H9 (cell line): ENCODE results near the gene NR5A1. TPM values are rescaled to one million over a fixed set of nuclear protein-coding genes. Genes with fewer than 3 reads are reported as not detected.

ENCODE experiments used
- DNase-seq: peaks from one replicate; pipeline ENCODE4 v3.0.0-alpha.2; 2017
- H2AFZ ChIP-seq: one replicate; pipeline ENCODE4 v1.6.1; 2013; ENCODE audit warnings: mild to moderate bottlenecking, low read length, control low read depth, moderate library complexity
- H2AK5ac ChIP-seq: 2 replicates; pipeline ENCODE4 v1.6.1; 2013; ENCODE audit warnings: low read length, control low read depth, mixed read lengths; ENCODE audit not compliant: insufficient read length
- H2BK120ac ChIP-seq: one replicate; pipeline ENCODE4 v1.6.1; 2013; ENCODE audit warnings: low read depth, mild to moderate bottlenecking, low read length, control low read depth, inconsistent platforms; ENCODE audit not compliant: poor library complexity, severe bottlenecking
- H2BK12ac ChIP-seq: 2 replicates; pipeline ENCODE4 v1.6.1; 2013; ENCODE audit warnings: low read length, control low read depth, mixed read lengths, low read depth; ENCODE audit not compliant: insufficient read length
- H2BK15ac ChIP-seq: 2 replicates; pipeline ENCODE4 v1.6.1; 2013; ENCODE audit warnings: low read depth, low read length, control low read depth
- H2BK20ac ChIP-seq: one replicate; pipeline ENCODE4 v1.6.1; 2013; ENCODE audit warnings: low read depth, mild to moderate bottlenecking, low read length, control low read depth, inconsistent platforms; ENCODE audit not compliant: poor library complexity, severe bottlenecking
- H2BK5ac ChIP-seq: 2 replicates; pipeline ENCODE4 v1.6.1; 2013; ENCODE audit warnings: low read length, control low read depth, mixed read lengths; ENCODE audit not compliant: insufficient read length
- H3K14ac ChIP-seq: 2 replicates; pipeline ENCODE4 v1.6.1; 2013; ENCODE audit warnings: low read length, control low read depth; ENCODE audit not compliant: insufficient read depth
- H3K18ac ChIP-seq: 2 replicates; pipeline ENCODE4 v1.6.1; 2013; ENCODE audit warnings: low read depth, mild to moderate bottlenecking, mixed read lengths, low read length, control low read depth; ENCODE audit not compliant: insufficient read length
- H3K23ac ChIP-seq: 2 replicates; pipeline ENCODE4 v1.6.1; 2013; ENCODE audit warnings: low read length, control low read depth, mixed read lengths, low read depth; ENCODE audit not compliant: insufficient read length
- H3K23me2 ChIP-seq: 2 replicates; pipeline ENCODE4 v1.6.1; 2013; ENCODE audit warnings: low read depth, mild to moderate bottlenecking, mixed read lengths, low read length, control low read depth; ENCODE audit not compliant: insufficient read length, poor library complexity, severe bottlenecking
- H3K27ac ChIP-seq: 2 replicates; pipeline ENCODE4 v1.5.1; 2013; ENCODE audit warnings: low read length, control low read depth, mixed read lengths, low read depth; ENCODE audit not compliant: insufficient read length
- H3K27me3 ChIP-seq: 2 replicates; pipeline ENCODE4 v1.6.1; 2013; ENCODE audit warnings: low read length, control low read depth, inconsistent platforms; ENCODE audit not compliant: insufficient read depth
- H3K4ac ChIP-seq: 2 replicates; pipeline ENCODE4 v1.6.1; 2013; ENCODE audit warnings: low read depth, mild to moderate bottlenecking, control low read depth, inconsistent platforms, low read length, moderate library complexity
- H3K4me1 ChIP-seq: 2 replicates; pipeline ENCODE4 v1.6.1; 2013; ENCODE audit warnings: low read length, control low read depth, inconsistent platforms; ENCODE audit not compliant: insufficient read depth
- H3K4me2 ChIP-seq: 2 replicates; pipeline ENCODE4 v1.6.1; 2013; ENCODE audit warnings: low read length, control low read depth, mixed read lengths; ENCODE audit not compliant: insufficient read length, insufficient read depth
- H3K56ac ChIP-seq: 2 replicates; pipeline ENCODE4 v1.6.1; 2013; ENCODE audit warnings: low read depth, mild to moderate bottlenecking, mixed read lengths, low read length, control low read depth; ENCODE audit not compliant: insufficient read length
- H3K79me1 ChIP-seq: 2 replicates; pipeline ENCODE4 v1.6.1; 2013; ENCODE audit warnings: low read depth, mild to moderate bottlenecking, moderate library complexity, low read length, control low read depth, inconsistent platforms; ENCODE audit not compliant: insufficient read depth, poor library complexity, severe bottlenecking
- H3K79me2 ChIP-seq: 2 replicates; pipeline ENCODE4 v1.6.1; 2013; ENCODE audit warnings: low read length, control low read depth, inconsistent platforms; ENCODE audit not compliant: insufficient read depth
- H3K9ac ChIP-seq: 2 replicates; pipeline ENCODE4 v1.6.1; 2013; ENCODE audit warnings: low read length, control low read depth, mixed read lengths; ENCODE audit not compliant: insufficient read length; ENCODE audit errors: extremely low read depth
- H3K9me3 ChIP-seq: one replicate; pipeline ENCODE4 v1.6.1; 2013; ENCODE audit warnings: low read depth, low read length, inconsistent platforms; ENCODE audit not compliant: control insufficient read depth
- H3T11ph ChIP-seq: one replicate; pipeline ENCODE4 v1.6.1; 2013; ENCODE audit warnings: mild to moderate bottlenecking, low read length, control low read depth, inconsistent platforms
- H4K20me1 ChIP-seq: one replicate; pipeline ENCODE4 v1.6.1; 2013; ENCODE audit not compliant: control insufficient read depth, insufficient read length, insufficient read depth
- H4K5ac ChIP-seq: 2 replicates; pipeline ENCODE4 v1.6.1; 2013; ENCODE audit warnings: low read depth, mild to moderate bottlenecking, mixed read lengths, low read length, control low read depth; ENCODE audit not compliant: insufficient read length
- H4K8ac ChIP-seq: replicated peaks from 2 replicates; pipeline ENCODE4 v1.6.1; 2013; ENCODE audit warnings: low read length, control low read depth, mixed read lengths, low read depth; ENCODE audit not compliant: insufficient read length
- H4K91ac ChIP-seq: 2 replicates; pipeline ENCODE4 v1.6.1; 2013; ENCODE audit warnings: low read depth, mild to moderate bottlenecking, moderate library complexity, mixed read lengths, low read length, control low read depth; ENCODE audit not compliant: insufficient read length
- H3K27ac Mint-ChIP-seq, 3 experiments: 2 replicates in 2 of 3; 3 replicates in 1 of 3; pipeline ENCODE4 v1.8.0; 2020 to 2021; ENCODE audit warnings: mixed read lengths in 3 of 3, mild to moderate bottlenecking in 1 of 3, moderate library complexity in 1 of 3
- H3K27me3 Mint-ChIP-seq: 2 replicates; pipeline ENCODE4 v1.8.0; 2021; ENCODE audit warnings: low read depth, mild to moderate bottlenecking, moderate library complexity, mixed read lengths
- H3K36me3 Mint-ChIP-seq, 3 experiments: 2 replicates in 2 of 3; 3 replicates in 1 of 3; pipeline ENCODE4 v1.8.0; 2020 to 2021; ENCODE audit warnings: low read depth in 3 of 3, mixed read lengths in 3 of 3; ENCODE audit not compliant: insufficient read depth in 1 of 3
- H3K4me1 Mint-ChIP-seq, 2 experiments: 2 replicates each; pipeline ENCODE4 v1.8.0; 2020; ENCODE audit warnings: mixed read lengths in 2 of 2
- H3K4me3 Mint-ChIP-seq, 2 experiments: 2 replicates in 1 of 2; 3 replicates in 1 of 2; pipeline ENCODE4 v1.8.0; 2020 to 2021; ENCODE audit warnings: mild to moderate bottlenecking in 2 of 2, mixed read lengths in 2 of 2, moderate library complexity in 1 of 2
- H3K9me3 Mint-ChIP-seq, 2 experiments: 2 replicates in 1 of 2; 3 replicates in 1 of 2; pipeline ENCODE4 v1.8.0; 2020; ENCODE audit warnings: mild to moderate bottlenecking in 2 of 2, mixed read lengths in 2 of 2, moderate library complexity in 1 of 2
- CTCF ChIP-seq: fragments of 200-600 bp; sonication (generic); conservative IDR thresholded peaks from 3 replicates; pipeline ENCODE4 v1.8.0; 2021; ENCODE audit warnings: antibody characterized with exemption, mild to moderate bottlenecking
- WGBS: extraction: QIAGEN DNeasy Blood & Tissue Kit; methylation state at CpG from one replicate; pipeline ENCODE4 v1.1.7; 2013; ENCODE audit warnings: missing lambda C conversion rate, low lambda C conversion rate, mixed read lengths; ENCODE audit not compliant: insufficient read length; ENCODE audit errors: extremely low coverage; 5-methylcytosine and 5-hydroxymethylcytosine counted together
- total RNA-seq: library from RNA; stranded (reverse); gene quantifications from 2 replicates; pipeline ENCODE4 v1.2.1, GENCODE V29; 2021

NR5A1 gene
- total RNA-seq, 1 experiment from 2014 or later: 0.37 TPM

- no peak overlapping the region for H2AFZ ChIP-seq
- no peaks in the 10 kb centered on the region for H3K9me3 ChIP-seq
- no CpG with 5 or more reads among the region's 6 CpGs for WGBS
- H3K27me3 Mint-ChIP-seq: peaks cover 32% of the 10 kb centered on the region
- no peaks in the 10 kb centered on the region for H3K79me1 ChIP-seq
- H3K4me3 Mint-ChIP-seq: no peak overlapping the region
- no peak overlapping the region for H3K23ac ChIP-seq
- H3K79me2 ChIP-seq: no peaks in the 10 kb centered on the region
- no peak overlapping the region for H2BK5ac ChIP-seq
- no peak overlapping the region for H3K9ac ChIP-seq
- no peaks in the 10 kb centered on the region for H3K36me3 Mint-ChIP-seq
- H2BK20ac ChIP-seq: no peak overlapping the region
- TF ChIP-seq CTCF: no peak
- no peak overlapping the region for H4K8ac ChIP-seq
- no peak overlapping the region for H3K4ac ChIP-seq
- no peak overlapping the region for H4K5ac ChIP-seq
- no peak overlapping the region for H3T11ph ChIP-seq
- no peaks in the 10 kb centered on the region for H3K4me1 ChIP-seq
- H4K91ac ChIP-seq: no peak overlapping the region
- no peak overlapping the region for H2BK12ac ChIP-seq
- H3K4me1 Mint-ChIP-seq: no peaks in the 10 kb centered on the region
- no peak for DNase-seq
- H3K27ac ChIP-seq: no peak overlapping the region
- H3K56ac ChIP-seq: no peak overlapping the region
- no peaks in the 10 kb centered on the region for H3K27me3 ChIP-seq
- peaks cover 0 to 2% of the 10 kb centered on the region in 2 experiments; a peak in 1 of 5 replicates for H3K9me3 Mint-ChIP-seq
- H2BK15ac ChIP-seq: no peak overlapping the region
- H3K18ac ChIP-seq: no peak overlapping the region
- H3K23me2 ChIP-seq: no peaks in the 10 kb centered on the region
- no peak overlapping the region for H3K14ac ChIP-seq
- peak overlapping the region in 1 of 3 experiments; percentile 38; a peak in 1 of 7 replicates for H3K27ac Mint-ChIP-seq
- no peak overlapping the region for H2AK5ac ChIP-seq
- no peak overlapping the region for H3K4me2 ChIP-seq
- H2BK120ac ChIP-seq: no peak overlapping the region
- H4K20me1 ChIP-seq: no peaks in the 10 kb centered on the region
Observed at GRCh38 chr9:124439686-124440243, 67.4 kb downstream of the NR5A1 start.
